Left lung (tissue), 10 donors: ENCODE data around the gene ZNF546. TPM values are rescaled to one million over a fixed set of nuclear protein-coding genes. Genes with fewer than 3 reads are reported as not detected.
A peak's percentile ranks its signal among the peaks of the same experiment; 100 is the strongest.
"Not testable (repeated sequence)": the region's sequence is repeated elsewhere in the genome, so short reads cannot be mapped to it uniquely, and the experiment has no call there.

ENCODE experiments used
- ATAC-seq: fragments of 200-7000 bp; cut with Tn5 transposase; one replicate; pipeline ENCODE4 v1.9.1; 2020; ENCODE audit warnings: moderate library complexity
- DNase-seq, 4 donors: peaks; one replicate each; pipeline ENCODE4 v3.0.0-alpha.2; 2013 to 2020
- H3K27ac ChIP-seq, 2 donors: fragments of 200-600 bp; sonication (generic) in 1 of 2; one replicate each; pipeline versions ENCODE4 v1.5.0 to v1.8.0; 2020 to 2021
- H3K27me3 ChIP-seq, 2 donors: fragments of 200-600 bp; sonication (generic) in 1 of 2; one replicate each; pipeline versions ENCODE4 v1.5.0 to v1.8.0; 2020 to 2021
- H3K36me3 ChIP-seq, 2 donors: fragments of 200-600 bp; sonication (generic) in 1 of 2; one replicate each; pipeline versions ENCODE4 v1.5.0 to v1.8.0; 2020 to 2021
- H3K4me1 ChIP-seq, 2 donors: fragments of 200-600 bp; one replicate each; pipeline ENCODE4 v1.8.0; 2021
- H3K4me3 ChIP-seq, 2 donors: fragments of 200-600 bp; sonication (generic) in 1 of 2; one replicate each; pipeline versions ENCODE4 v1.5.0 to v1.8.0; 2020 to 2021; ENCODE audit warnings: mild to moderate bottlenecking in 1 of 2
- H3K9me3 ChIP-seq, 2 donors: fragments of 200-600 bp; sonication (generic) in 1 of 2; one replicate each; pipeline versions ENCODE4 v1.5.0 to v1.8.0; 2020 to 2021
- intact Hi-C, 2 donors: fragments of 100-400 bp; cut with DNase I; formaldehyde crosslinking; loops; one replicate each; pipeline versions ENCODE4 v1.11.2 to v1.14.2; 2022
- polyA plus RNA-seq, 6 donors: library from polyadenylated mRNA; unstranded; fragments of 120-200 nt; gene quantifications; one replicate each; pipeline ENCODE4 v1.2.1, GENCODE V29; 2013; ENCODE audit not compliant: insufficient read length in 6 of 6
- total RNA-seq, 2 donors: library from RNA; stranded (reverse); fragmentation: NEBNext Ultra II Directional; extraction: Animal tissue kit (Norgen Biotek cat#: 25700); gene quantifications; one replicate each; pipeline ENCODE4 v1.2.1, GENCODE V29; 2021
- TF ChIP-seq, protein P1 (sequence below), 2 donors: fragments of 200-600 bp; sonication (generic) in 1 of 2; IDR thresholded peaks; one replicate each; pipeline versions ENCODE4 v1.5.0 to v1.8.0; 2021; ENCODE audit warnings: antibody characterized with exemption in 2 of 2
- donor health status: DM: no; HTN: yes; CAD: no.
- donor health status: DM: no; HTN: no; CAD: no.

Gene ZNF546
- total and polyA plus RNA-seq, 8 donors: 5.1 to 10.7 (median 8.8) TPM

DNA sequence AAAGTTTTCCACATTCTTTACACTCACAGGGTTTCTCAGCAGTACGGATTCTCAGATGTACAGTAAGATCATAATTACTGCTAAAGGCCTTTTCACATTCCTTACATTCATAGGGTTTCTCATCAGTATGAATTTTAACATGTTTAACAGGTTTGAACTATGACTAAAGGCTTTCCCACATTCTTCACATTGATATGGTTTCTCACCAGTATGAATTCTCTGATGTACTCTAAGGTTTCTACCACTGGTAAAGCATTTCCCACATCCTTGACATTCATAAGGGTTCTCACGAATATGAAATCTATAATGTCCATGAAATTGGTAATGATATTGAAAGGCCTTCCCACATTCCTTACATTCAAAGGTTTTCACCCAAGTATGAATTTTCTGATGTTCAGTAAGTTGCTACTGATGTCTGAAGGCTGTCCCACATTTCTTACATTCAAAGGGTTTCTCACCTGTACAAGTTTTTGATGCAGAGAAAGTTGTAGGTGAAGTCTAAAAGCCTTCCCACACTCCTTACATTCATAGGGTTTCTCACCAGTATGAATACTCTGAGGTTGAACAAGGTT, 37.2 kb downstream of the ZNF546 start:
- no peaks in the 10 kb centered on the region for H3K4me1 ChIP-seq

GRCh38 chr19:40035996-40036395, 39.1 kb downstream of the ZNF546 start:
- intact Hi-C loops: no loop called here
- no peak for DNase-seq
- Histone ChIP-seq H3K36me3 (peaks cover 0 to 12% of the 10 kb centered on the region in 2 donors), H3K4me3 (no peak overlapping the region), H3K9me3 (peaks cover 16 to 78% of the 10 kb centered on the region in 2 donors), H3K27ac (no peak overlapping the region), H3K4me1 (no peaks in the 10 kb centered on the region), H3K27me3 (no peaks in the 10 kb centered on the region)
- no peak for ATAC-seq
- TF ChIP-seq, protein P1, sequence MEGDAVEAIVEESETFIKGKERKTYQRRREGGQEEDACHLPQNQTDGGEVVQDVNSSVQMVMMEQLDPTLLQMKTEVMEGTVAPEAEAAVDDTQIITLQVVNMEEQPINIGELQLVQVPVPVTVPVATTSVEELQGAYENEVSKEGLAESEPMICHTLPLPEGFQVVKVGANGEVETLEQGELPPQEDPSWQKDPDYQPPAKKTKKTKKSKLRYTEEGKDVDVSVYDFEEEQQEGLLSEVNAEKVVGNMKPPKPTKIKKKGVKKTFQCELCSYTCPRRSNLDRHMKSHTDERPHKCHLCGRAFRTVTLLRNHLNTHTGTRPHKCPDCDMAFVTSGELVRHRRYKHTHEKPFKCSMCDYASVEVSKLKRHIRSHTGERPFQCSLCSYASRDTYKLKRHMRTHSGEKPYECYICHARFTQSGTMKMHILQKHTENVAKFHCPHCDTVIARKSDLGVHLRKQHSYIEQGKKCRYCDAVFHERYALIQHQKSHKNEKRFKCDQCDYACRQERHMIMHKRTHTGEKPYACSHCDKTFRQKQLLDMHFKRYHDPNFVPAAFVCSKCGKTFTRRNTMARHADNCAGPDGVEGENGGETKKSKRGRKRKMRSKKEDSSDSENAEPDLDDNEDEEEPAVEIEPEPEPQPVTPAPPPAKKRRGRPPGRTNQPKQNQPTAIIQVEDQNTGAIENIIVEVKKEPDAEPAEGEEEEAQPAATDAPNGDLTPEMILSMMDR (IDR thresholded peaks at IDR 0.05): no peak

More for the DNA sequence above, 37.2 kb downstream of the ZNF546 start:
- TF ChIP-seq, protein P1 (IDR thresholded peaks at IDR 0.05): no peak
- peaks cover 16 to 92% of the 10 kb centered on the region in 2 donors for H3K9me3 ChIP-seq
- peaks cover 0 to 12% of the 10 kb centered on the region in 2 donors for H3K36me3 ChIP-seq
- no peaks in the 10 kb centered on the region for H3K27me3 ChIP-seq
- no peak overlapping the region for H3K27ac ChIP-seq
- H3K4me3 ChIP-seq: no peak overlapping the region
- no peak for DNase-seq
- no peak for ATAC-seq
- intact Hi-C loops: no loop called here

DNA sequence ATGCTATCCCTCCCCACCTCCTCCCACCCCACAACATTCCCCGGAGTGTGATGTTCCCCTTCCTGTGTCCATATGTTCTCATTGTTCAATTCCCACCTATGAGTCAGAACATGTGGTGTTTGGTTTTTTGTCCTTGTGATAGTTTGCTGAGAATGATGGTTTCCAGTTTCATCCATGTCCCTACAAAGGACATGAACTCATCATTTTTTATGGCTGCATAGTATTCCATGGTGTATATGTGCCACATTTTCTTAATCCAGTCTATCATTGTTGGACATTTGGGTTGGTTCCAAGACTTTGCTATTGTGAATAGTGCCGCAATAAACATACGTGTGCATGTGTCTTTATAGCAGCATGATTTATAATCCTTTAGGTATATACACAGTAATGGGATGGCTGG, 41.2 kb downstream of the ZNF546 start:
- H3K27me3 ChIP-seq, DNase-seq: not testable (repeated sequence)

DNA sequence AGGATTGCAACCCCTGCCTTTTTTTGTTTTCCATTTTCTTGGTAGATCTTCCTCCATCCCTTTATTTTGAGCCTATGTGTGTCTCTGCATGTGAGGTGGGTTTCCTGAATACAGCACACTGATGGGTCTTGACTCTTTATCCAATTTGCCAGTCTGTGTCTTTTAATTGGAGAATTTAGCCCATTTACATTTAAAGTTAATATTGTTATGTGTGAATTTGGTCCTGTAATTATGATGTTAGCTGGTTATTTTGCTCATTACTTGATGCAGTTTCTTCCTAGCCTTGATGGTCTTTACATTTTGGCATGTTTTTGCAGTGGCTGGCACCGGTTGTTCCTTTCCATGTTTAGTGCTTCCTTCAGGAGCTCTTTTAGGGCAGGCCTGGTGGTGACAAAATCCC, 44.9 kb downstream of the ZNF546 start:
- H3K27me3 ChIP-seq, H3K4me3 ChIP-seq, ATAC-seq, H3K27ac ChIP-seq, H3K4me1 ChIP-seq, intact Hi-C loops, DNase-seq: not testable (repeated sequence)
- Histone ChIP-seq H3K9me3 (peaks cover 0 to 58% of the 10 kb centered on the region in 2 donors), H3K36me3 (peaks cover 0 to 38% of the 10 kb centered on the region in 2 donors)

More for the DNA sequence above, 41.2 kb downstream of the ZNF546 start:
- Histone ChIP-seq H3K36me3 (peaks cover 0 to 13% of the 10 kb centered on the region in 2 donors), H3K9me3 (peaks cover 7 to 65% of the 10 kb centered on the region in 2 donors)
- H3K4me3 ChIP-seq, intact Hi-C loops, H3K27ac ChIP-seq, ATAC-seq, H3K4me1 ChIP-seq: not testable (repeated sequence)

DNA sequence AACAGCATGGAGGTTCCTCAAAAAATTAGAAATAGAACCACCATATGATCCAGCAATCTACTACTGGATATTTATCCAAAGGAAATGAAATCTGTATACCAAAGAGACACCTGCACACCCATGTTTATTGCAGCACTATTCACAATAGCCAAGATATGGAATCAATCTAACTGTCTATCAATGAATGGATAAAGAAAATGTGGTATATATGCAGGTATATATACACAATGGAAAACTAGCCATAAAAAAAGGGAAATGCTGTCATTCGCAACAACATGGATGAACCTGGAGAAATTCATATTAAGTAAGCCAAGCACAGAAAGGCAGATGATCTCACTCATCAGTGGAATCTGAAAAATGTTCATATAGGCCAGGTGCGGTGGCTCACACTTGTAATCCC, 56.6 kb downstream of the ZNF546 start:
- Histone ChIP-seq H3K27me3 (no peaks in the 10 kb centered on the region), H3K9me3 (peaks cover 0 to 10% of the 10 kb centered on the region in 2 donors), H3K4me1 (peaks cover 0 to 15% of the 10 kb centered on the region in 2 donors), H3K4me3 (no peak overlapping the region), H3K36me3 (peaks cover 0 to 21% of the 10 kb centered on the region in 2 donors), H3K27ac (no peak overlapping the region)
- intact Hi-C loops: no loop called here
- TF ChIP-seq, protein P1 (IDR thresholded peaks at IDR 0.05): no peak
- no peak for DNase-seq
- no peak for ATAC-seq

DNA sequence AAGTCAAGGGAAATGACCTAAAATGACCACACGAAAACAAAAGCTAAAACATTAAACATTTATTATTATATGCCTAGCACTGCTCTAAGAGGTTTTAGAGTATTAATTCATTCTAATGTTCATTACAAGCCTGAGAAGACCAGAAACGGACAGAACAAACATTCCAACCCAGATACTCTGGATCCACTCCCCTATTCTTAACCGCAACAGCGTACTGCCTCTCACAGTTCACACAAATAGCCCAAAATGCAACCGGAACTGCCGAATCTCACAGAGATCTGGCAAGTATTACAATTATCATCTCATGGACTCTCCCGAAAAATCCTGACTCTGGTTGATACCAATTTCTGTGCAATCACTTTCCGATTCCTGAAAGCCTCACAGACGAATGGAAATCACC, 57.8 kb downstream of the ZNF546 start:
- TF ChIP-seq, protein P1 (IDR thresholded peaks at IDR 0.05): no peak
- no peak for ATAC-seq
- Histone ChIP-seq H3K27ac (no peak overlapping the region), H3K4me1 (peaks cover 0 to 15% of the 10 kb centered on the region in 2 donors), H3K4me3 (peak overlapping the region in 1 of 2 donors; percentile 78), H3K9me3 (peaks cover 0 to 21% of the 10 kb centered on the region in 2 donors), H3K27me3 (no peaks in the 10 kb centered on the region), H3K36me3 (peaks cover 0 to 10% of the 10 kb centered on the region in 2 donors)
- DNase-seq: no peak
- intact Hi-C loops: no loop called here
